Neuron (in vitro differentiated cells): ENCODE measurements around the gene RBL1.
"Not testable (repeated sequence)": the region's sequence is repeated elsewhere in the genome, so short reads cannot be mapped to it uniquely, and the experiment has no call there.

Source experiments
- H2AFZ ChIP-seq: one replicate; pipeline ENCODE4 v1.6.1; 2013; ENCODE audit warnings: low read depth, mild to moderate bottlenecking, inconsistent platforms, low read length, moderate library complexity
- H3K27me3 ChIP-seq: one replicate; pipeline ENCODE4 v1.6.1; 2013; ENCODE audit warnings: low read length; ENCODE audit not compliant: insufficient read depth
- H3K36me3 ChIP-seq: one replicate; pipeline ENCODE4 v1.6.1; 2013; ENCODE audit warnings: low read length; ENCODE audit not compliant: insufficient read depth
- H3K4me1 ChIP-seq: one replicate; pipeline ENCODE4 v1.6.1; 2013; ENCODE audit warnings: low read length; ENCODE audit not compliant: insufficient read depth
- H3K4me3 ChIP-seq: 2 replicates; pipeline ENCODE4 v1.5.1; 2013; ENCODE audit warnings: mild to moderate bottlenecking, low read length, moderate library complexity
- H3K9me3 ChIP-seq: one replicate; pipeline ENCODE4 v1.6.1; 2013; ENCODE audit warnings: low read length

Gene RBL1

GRCh38 chr20:37055276-37055675, 40.5 kb downstream of the RBL1 start:
- H3K4me1 ChIP-seq, result no peaks in the 10 kb centered on the region
- H3K4me3 ChIP-seq, result no peak overlapping the region
- peaks cover 70% of the 10 kb centered on the region for H3K36me3 ChIP-seq
- H2AFZ ChIP-seq, result no peak overlapping the region
- H3K9me3 ChIP-seq, result peaks cover 2% of the 10 kb centered on the region
- no peaks in the 10 kb centered on the region for H3K27me3 ChIP-seq

DNA sequence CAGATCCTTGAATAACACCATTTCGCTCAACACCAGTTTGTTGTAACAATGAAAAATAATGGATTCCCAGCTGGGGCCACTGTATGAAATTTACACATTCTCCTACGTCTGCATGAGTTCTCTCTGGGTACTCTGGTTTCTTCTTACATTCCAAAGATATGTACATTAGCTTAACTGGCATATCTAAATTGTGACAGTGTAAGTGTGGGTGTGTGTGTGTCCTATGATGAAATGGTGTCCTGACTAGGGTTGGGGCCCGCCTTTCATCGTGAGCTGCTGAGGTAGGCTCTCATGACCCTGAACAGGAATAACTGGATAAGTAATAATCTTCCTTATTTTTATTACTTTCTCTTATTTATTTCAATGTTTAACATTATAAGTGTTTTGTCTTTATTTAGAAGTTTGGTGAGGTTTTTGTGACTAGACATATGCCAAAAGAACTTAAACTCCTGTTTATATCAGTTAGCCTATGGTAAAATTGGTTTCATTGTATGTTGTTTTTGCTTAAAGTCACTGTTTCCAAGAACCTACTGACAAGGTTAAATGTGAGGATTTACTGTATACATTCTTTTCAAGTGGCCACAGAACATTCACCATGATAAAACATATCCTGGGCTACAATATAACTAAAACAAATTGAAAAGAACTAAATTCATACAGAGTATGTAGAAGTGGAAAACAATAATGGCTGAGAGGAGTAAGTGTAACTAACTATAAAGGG, 42.4 kb downstream of the RBL1 start:
- no peaks in the 10 kb centered on the region for H3K27me3 ChIP-seq
- no peaks in the 10 kb centered on the region for H3K4me1 ChIP-seq
- peaks cover 65% of the 10 kb centered on the region for H3K36me3 ChIP-seq
- H3K9me3 ChIP-seq, result peaks cover 2% of the 10 kb centered on the region
- H3K4me3 ChIP-seq, result no peak overlapping the region
- H2AFZ ChIP-seq, result no peak overlapping the region

- Histone ChIP-seq H3K4me1 (no peaks in the 10 kb centered on the region), H2AFZ (no peak overlapping the region), H3K4me3 (no peak overlapping the region), H3K27me3 (no peaks in the 10 kb centered on the region), H3K9me3 (peaks cover 6% of the 10 kb centered on the region), H3K36me3 (peaks cover 87% of the 10 kb centered on the region)
Measured at GRCh38 chr20:37042986-37043972, 52.5 kb downstream of the RBL1 start.

- peaks cover 72% of the 10 kb centered on the region for H3K36me3 ChIP-seq
- not testable (repeated sequence) for H2AFZ ChIP-seq, H3K4me3 ChIP-seq, H3K4me1 ChIP-seq, H3K9me3 ChIP-seq, H3K27me3 ChIP-seq
Measured at GRCh38 chr20:37039366-37039765, 56.4 kb downstream of the RBL1 start.

DNA sequence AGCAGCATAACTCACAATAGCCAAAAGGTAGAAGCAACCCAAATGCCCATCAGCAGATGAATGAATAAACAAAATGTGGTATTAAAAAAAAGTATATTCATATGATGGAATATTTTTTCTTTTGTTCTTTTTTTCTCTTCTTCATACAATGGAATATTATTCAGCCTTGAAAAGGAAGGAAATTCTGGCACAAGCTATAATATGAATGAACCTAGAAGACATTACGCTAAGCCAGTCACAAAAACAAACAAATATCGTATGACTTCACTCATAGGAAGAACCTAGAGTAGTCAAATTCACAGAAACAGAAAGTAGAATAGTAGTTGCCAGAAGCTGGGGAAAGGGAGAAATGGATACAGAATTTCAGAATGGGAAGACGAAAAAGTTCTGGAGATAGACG, 63.7 kb downstream of the RBL1 start:
- Histone ChIP-seq H3K4me3 (no peak overlapping the region), H3K4me1 (no peaks in the 10 kb centered on the region), H3K9me3 (peaks cover 13% of the 10 kb centered on the region), H2AFZ (no peak overlapping the region), H3K36me3 (peaks cover 74% of the 10 kb centered on the region), H3K27me3 (no peaks in the 10 kb centered on the region)

DNA sequence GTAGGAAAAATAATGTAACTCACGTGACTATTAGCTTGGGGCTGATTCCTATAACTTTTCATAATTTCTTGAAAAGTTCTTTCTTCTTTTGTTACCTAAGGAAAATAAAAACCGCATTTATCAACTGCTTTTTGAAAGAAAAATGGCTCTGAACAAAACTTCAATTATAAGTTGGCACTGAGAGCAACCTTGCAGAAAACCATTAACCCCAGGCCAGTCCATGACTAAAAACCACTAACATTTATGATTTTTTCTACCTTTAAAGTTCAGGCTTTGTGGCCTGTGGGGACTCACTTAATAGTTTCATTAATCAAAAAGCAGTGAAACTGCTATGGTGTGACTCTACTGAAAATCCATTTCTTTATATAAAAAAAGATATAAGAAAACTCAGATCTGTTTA, 75.2 kb downstream of the RBL1 start:
- Histone ChIP-seq H3K36me3 (peaks cover 67% of the 10 kb centered on the region), H3K4me3 (no peak overlapping the region), H3K27me3 (no peaks in the 10 kb centered on the region), H3K9me3 (no peaks in the 10 kb centered on the region), H3K4me1 (no peaks in the 10 kb centered on the region), H2AFZ (no peak overlapping the region)

DNA sequence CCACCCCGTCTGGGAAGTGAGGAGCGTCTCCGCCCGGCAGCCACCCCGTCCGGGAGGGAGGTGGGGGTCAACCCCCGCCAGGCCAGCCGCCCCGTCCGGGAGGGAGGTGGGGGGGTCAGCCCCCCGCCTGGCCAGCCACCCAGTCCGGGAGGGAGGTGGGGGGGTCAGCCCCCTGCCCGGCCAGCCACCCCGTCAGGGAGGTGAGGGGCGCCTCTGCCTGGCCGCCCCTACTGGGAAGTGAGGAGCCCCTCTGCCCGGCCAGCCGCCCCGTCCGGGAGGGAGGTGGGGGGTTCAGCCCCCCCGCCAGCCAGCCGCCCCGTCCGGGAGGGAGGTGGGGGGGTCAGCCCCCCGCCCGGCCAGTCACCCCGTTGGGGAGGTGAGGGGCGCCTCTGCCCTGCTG, 83.2 kb downstream of the RBL1 start:
- not testable (repeated sequence) for H3K27me3 ChIP-seq, H3K4me3 ChIP-seq, H3K4me1 ChIP-seq, H2AFZ ChIP-seq
- Histone ChIP-seq H3K36me3 (peaks cover 45% of the 10 kb centered on the region), H3K9me3 (peaks cover 13% of the 10 kb centered on the region)

DNA sequence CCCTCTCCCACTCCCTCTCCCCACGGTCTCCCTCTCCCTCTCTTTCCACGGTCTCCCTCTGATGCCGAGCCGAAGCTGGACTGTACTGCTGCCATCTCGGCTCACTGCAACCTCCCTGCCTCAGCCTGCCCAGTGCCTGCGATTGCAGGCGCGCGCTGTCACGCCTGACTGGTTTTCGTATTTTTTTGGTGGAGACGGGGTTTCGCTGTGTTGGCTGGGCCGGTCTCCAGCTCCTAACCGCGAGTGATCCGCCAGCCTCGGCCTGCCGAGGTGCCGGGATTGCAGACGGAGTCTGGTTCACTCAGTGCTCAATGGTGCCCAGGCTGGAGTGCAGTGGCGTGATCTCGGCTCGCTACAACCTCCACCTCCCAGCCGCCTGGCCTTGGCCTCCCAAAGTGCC, 83.9 kb downstream of the RBL1 start:
- not testable (repeated sequence) for H3K27me3 ChIP-seq, H3K4me1 ChIP-seq, H3K4me3 ChIP-seq, H2AFZ ChIP-seq
- H3K9me3 ChIP-seq, result peaks cover 13% of the 10 kb centered on the region
- H3K36me3 ChIP-seq, result peaks cover 45% of the 10 kb centered on the region

- Histone ChIP-seq H2AFZ (no peak overlapping the region), H3K36me3 (peaks cover 43% of the 10 kb centered on the region), H3K4me1 (no peaks in the 10 kb centered on the region), H3K27me3 (no peaks in the 10 kb centered on the region), H3K9me3 (peaks cover 13% of the 10 kb centered on the region), H3K4me3 (no peak overlapping the region)
Measured at GRCh38 chr20:37011147-37011546, 84.7 kb downstream of the RBL1 start.

- H3K4me1 ChIP-seq, result no peaks in the 10 kb centered on the region
- H3K4me3 ChIP-seq, result no peak overlapping the region
- H3K27me3 ChIP-seq, result no peaks in the 10 kb centered on the region
- H3K9me3 ChIP-seq, result peaks cover 5% of the 10 kb centered on the region
- H2AFZ ChIP-seq, result no peak overlapping the region
- H3K36me3 ChIP-seq, result peaks cover 47% of the 10 kb centered on the region
Measured at GRCh38 chr20:37007898-37008649, 87.7 kb downstream of the RBL1 start.

DNA sequence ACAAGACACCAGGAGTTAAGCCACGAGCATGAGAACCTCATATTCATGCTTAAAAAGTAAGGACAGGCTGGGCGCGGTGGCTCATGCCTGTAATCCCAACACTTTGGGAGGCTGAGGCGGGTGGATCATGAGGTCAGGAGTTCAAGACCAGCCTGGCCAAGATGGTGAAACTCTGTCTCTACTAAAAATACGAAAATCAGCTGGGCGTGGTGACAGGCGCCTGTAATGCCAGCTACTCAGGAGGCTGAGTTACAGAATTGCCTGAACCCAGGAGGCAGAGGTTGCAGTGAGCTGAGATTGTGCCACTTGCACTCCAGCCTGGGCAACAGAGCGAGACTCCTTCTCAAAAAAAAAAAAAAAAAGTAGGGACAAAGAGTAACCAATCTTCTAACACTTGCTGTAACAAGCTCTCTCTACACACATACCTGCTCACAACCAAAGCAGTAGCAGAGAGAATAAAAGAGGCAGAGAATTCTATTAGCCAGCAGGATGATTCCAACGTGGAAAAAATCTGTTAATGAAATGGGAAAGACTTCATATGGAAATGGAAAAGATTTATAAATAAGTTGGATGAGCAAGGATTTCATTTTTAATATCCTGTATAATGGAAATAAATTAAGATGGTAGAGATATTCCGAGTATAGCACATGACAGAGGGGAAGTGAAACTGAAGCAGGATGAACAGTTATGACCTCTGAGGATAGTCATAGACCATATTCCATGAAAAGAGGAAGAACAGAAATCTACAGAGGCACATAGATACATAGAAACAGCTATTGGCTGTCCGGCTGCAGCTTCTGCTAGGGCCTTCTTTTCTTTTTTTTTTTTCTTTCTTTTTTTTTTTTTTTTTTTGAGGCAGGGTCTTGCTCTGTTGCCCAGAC, 90.5 kb downstream of the RBL1 start:
- not testable (repeated sequence) for H3K4me1 ChIP-seq, H3K4me3 ChIP-seq, H3K27me3 ChIP-seq, H3K9me3 ChIP-seq, H2AFZ ChIP-seq
- H3K36me3 ChIP-seq, result peaks cover 50% of the 10 kb centered on the region

DNA sequence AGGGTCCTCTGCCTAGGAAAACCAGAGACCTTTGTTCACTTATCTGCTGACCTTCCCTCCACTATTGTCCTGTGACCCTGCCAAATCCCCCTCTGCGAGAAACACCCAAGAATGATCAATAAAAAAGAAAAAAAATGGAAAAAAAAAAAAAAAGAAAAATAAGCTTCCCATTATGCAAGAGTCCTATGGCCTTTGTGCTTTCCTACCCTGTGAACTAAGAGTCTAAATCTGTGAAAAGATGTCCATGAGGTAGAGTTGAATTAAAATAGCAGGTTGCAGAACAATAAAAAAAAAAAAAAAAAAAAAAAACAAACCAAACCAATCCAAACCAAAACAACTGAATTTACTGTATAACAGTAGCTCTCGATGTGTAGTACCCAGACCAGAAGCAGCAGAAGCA, 94.2 kb downstream of the RBL1 start:
- not testable (repeated sequence) for H3K9me3 ChIP-seq, H3K27me3 ChIP-seq, H3K4me3 ChIP-seq, H2AFZ ChIP-seq, H3K4me1 ChIP-seq
- H3K36me3 ChIP-seq, result peaks cover 50% of the 10 kb centered on the region
